Stimulated activated effector memory CD8-positive, alpha-beta T cell treated with anti-CD3 and anti-CD28 coated beads, Interleukin-12 subunit alpha, Interleukin-12 subunit beta, amount 100 ng/mL, for 72 hours (primary cell): ENCODE results near the gene PRSS33.

Experiments
- ATAC-seq: fragments of 150-1000 bp; cut with Tn5 transposase; 2 replicates; pipeline ENCODE4 v1.10.0; 2021
- DNase-seq, 2 donors: peaks; one replicate each; pipeline ENCODE4 v3.0.0; 2021 to 2022; ENCODE audit warnings: low spot score in 2 of 2
- H3K27ac Mint-ChIP-seq: one replicate; pipeline ENCODE4 v1.8.0; 2022; ENCODE audit warnings: mild to moderate bottlenecking, mixed read lengths
- H3K36me3 Mint-ChIP-seq: one replicate; pipeline ENCODE4 v1.8.0; 2022; ENCODE audit warnings: mild to moderate bottlenecking, mixed read lengths
- H3K4me1 Mint-ChIP-seq: one replicate; pipeline ENCODE4 v1.8.0; 2022; ENCODE audit warnings: mixed read lengths
- H3K4me3 Mint-ChIP-seq: one replicate; pipeline ENCODE4 v1.8.0; 2022; ENCODE audit warnings: mild to moderate bottlenecking, mixed read lengths
- H3K9me3 Mint-ChIP-seq: one replicate; pipeline ENCODE4 v1.8.0; 2022; ENCODE audit warnings: mixed read lengths

PRSS33 gene

GRCh38 chr16:2787406-2787805 is at the start of gene PRSS33:
Gene PRSS33 (minus strand): TSS chr16:2787560. CDS start chr16:2786547, 1,013 bp downstream.
- no peak for ATAC-seq
- Mint-ChIP-seq H3K9me3 (no peaks in the 10 kb centered on the region), H3K4me3 (peak within 1 kb of the TSS; percentile 82), H3K4me1 (peaks cover 24% of the 10 kb centered on the region), H3K36me3 (no peaks in the 10 kb centered on the region), H3K27ac (no peak within 1 kb of the TSS)
- no peak for DNase-seq

- no peak for ATAC-seq
- Mint-ChIP-seq H3K9me3 (no peaks in the 10 kb centered on the region), H3K27ac (peak overlapping the region; percentile 17), H3K4me3 (no peak overlapping the region), H3K36me3 (no peaks in the 10 kb centered on the region), H3K4me1 (peaks cover 50% of the 10 kb centered on the region)
- no peak for DNase-seq
Observed at GRCh38 chr16:2836646-2837508, 49.5 kb upstream of the PRSS33 start.

GRCh38 chr16:2835638-2836493 is 48.5 kb upstream of the PRSS33 start:
- Mint-ChIP-seq H3K9me3 (no peaks in the 10 kb centered on the region), H3K4me1 (peaks cover 41% of the 10 kb centered on the region), H3K4me3 (no peak overlapping the region), H3K27ac (no peak overlapping the region), H3K36me3 (no peaks in the 10 kb centered on the region)
- DNase-seq (no peak), ATAC-seq (no peak)

GRCh38 chr16:2834968-2835367 is 47.6 kb upstream of the PRSS33 start:
- H3K27ac Mint-ChIP-seq = no peak overlapping the region
- H3K4me1 Mint-ChIP-seq = peaks cover 32% of the 10 kb centered on the region
- no peaks in the 10 kb centered on the region for H3K9me3 Mint-ChIP-seq
- DNase-seq (no peak), ATAC-seq (no peak)
- no peak overlapping the region for H3K4me3 Mint-ChIP-seq
- H3K36me3 Mint-ChIP-seq = no peaks in the 10 kb centered on the region

- H3K27ac Mint-ChIP-seq = no peak overlapping the region
- ATAC-seq (no peak), DNase-seq (no peak)
- peaks cover 20% of the 10 kb centered on the region for H3K4me1 Mint-ChIP-seq
- no peaks in the 10 kb centered on the region for H3K9me3 Mint-ChIP-seq
- no peak overlapping the region for H3K4me3 Mint-ChIP-seq
- H3K36me3 Mint-ChIP-seq = no peaks in the 10 kb centered on the region
Observed at GRCh38 chr16:2833776-2834175, 46.4 kb upstream of the PRSS33 start.

DNA sequence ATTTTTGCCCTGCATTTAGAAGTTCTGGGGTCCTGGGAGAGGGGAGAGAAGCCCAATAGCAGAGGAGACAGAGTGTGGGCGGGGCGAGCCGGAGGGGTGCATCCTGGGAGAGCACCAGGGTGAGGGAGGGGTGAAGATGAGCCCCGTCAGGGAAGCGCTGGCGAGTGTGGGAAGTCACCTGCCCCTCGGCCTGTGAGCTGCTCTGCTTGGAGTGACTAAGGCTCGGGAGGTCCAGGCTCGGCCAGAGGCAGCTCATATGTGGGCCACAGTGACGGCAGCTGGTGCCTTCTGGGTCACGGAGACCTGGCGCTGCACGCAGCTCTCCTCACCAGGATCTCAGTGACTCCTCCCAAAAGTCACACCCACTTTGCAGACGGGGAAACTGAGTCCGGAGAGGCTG is 43.8 kb upstream of the PRSS33 start:
- H3K4me3 Mint-ChIP-seq = no peak overlapping the region
- no peaks in the 10 kb centered on the region for H3K9me3 Mint-ChIP-seq
- H3K4me1 Mint-ChIP-seq = no peaks in the 10 kb centered on the region
- H3K36me3 Mint-ChIP-seq = no peaks in the 10 kb centered on the region
- peak overlapping the region; percentile 65 for H3K27ac Mint-ChIP-seq
- no peak for ATAC-seq
- no peak for DNase-seq

DNA sequence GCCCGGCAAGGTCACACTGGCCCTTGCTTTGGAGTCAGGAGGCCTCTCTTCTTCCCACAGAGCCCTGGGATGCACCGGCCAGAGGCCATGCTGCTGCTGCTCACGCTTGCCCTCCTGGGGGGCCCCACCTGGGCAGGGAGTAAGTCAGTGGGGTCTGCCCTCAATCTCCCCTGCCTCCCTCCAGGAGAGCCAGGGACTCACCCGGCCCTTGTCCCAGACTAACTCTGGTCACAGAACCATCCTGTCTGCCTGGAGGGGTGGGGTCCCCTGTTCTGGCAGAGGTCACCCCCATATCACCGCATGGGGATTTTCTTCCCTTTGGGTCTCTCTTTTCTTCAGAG is 43.0 kb upstream of the PRSS33 start:
- DNase-seq (no peak), ATAC-seq (no peak)
- no peaks in the 10 kb centered on the region for H3K4me1 Mint-ChIP-seq
- H3K36me3 Mint-ChIP-seq = no peaks in the 10 kb centered on the region
- peak overlapping the region; percentile 65 for H3K27ac Mint-ChIP-seq
- no peaks in the 10 kb centered on the region for H3K9me3 Mint-ChIP-seq
- no peak overlapping the region for H3K4me3 Mint-ChIP-seq

DNA sequence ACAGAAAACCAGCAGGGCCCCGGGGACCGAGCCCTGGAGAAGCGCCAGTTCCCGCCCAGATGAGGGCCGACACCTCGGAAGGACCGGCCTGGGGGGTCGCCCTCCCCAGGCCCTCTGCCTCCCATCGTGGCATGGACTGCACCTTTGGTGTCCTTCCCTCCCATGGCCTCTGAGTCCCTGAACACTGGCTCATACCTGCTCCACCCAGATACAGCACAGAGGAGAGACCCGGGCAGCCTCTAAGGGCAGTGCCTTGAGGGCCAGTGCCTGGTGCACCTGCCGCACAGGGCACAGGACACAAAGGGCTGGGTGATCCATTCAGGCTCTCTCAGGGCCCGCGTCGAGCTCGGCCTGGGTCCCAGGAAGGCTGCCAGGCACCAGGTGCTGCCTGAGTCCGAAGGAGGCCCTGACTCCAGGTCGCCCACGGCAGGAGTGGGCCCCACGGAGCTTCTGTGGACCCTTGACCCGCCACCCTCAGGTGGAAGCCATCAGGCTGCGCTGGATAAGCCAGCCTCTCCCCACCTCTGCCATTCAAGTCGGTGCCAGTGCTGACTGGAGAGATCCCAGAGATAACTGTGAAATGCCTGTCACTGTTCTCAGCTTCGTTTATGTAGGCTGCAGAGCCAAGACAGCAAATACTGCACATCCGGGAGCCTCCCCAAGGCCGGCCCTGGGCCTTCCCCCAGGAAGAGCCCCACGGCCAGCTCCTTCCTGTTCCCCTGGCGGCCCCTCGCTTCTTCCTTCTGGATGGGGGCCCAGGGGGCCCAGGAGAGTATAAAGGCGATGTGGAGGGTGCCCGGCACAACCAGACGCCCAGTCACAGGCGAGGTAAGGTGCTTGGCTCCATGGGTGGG is 42.4 kb upstream of the PRSS33 start, which contains the start of gene ZG16B:
TSS of gene ZG16B (plus strand) at position 803 of the 854 bp plus-strand sequence. CDS start 139 bp downstream, outside the sequence.
- no peaks in the 10 kb centered on the region for H3K36me3 Mint-ChIP-seq
- no peaks in the 10 kb centered on the region for H3K9me3 Mint-ChIP-seq
- DNase-seq (no peak), ATAC-seq (peak; percentile 31)
- no peaks in the 10 kb centered on the region for H3K4me1 Mint-ChIP-seq
- no peak within 1 kb of the TSS for H3K4me3 Mint-ChIP-seq
- peak within 1 kb of the TSS; percentile 65 for H3K27ac Mint-ChIP-seq

DNA sequence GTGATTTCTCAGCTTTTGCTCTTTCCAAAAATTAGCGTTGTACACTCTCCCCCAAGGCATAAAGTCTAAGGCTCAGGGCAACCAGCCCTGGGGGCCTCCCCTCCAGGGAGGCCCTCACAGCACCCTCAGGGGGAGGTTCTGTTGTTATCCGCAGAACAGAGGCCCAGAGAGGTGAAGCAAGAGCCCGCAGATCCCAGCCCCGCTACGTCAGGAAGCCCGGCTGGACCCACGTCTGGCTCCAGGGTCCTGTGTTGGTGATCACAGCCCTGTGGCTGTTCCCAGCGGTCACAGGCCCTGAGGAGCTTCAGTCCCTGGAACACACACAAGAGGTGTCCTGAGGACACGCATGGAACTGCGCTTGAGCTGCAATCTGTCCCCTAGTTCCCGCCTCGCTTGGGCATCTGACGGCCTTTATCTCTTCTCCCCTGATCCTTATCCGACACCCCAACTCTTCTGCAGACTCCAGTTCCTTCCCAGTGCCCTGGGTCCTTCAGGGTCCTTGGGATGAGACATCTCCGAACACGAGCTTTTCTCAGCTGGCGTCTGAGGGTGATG is 41.6 kb upstream of the PRSS33 start:
- H3K36me3 Mint-ChIP-seq = no peaks in the 10 kb centered on the region
- no peaks in the 10 kb centered on the region for H3K9me3 Mint-ChIP-seq

DNA sequence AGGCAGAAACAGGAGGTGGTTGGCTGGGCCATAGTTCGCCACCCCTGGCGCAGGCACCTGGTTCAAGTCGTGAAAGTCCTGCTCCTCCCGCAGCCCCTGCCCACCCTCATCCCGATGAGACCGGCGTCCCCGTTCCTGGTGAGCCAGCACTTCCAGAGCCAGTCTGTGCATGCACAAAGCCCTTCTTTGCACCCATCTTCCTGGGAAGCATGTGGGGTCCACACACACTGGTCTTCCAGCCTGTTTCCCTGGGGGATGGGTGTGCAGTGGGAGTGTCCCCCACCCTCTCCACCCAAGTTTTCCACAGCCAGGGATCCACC is 41.1 kb upstream of the PRSS33 start:
- H3K36me3 Mint-ChIP-seq = no peaks in the 10 kb centered on the region
- H3K27ac Mint-ChIP-seq = no peak overlapping the region
- H3K9me3 Mint-ChIP-seq = no peaks in the 10 kb centered on the region
- ATAC-seq (no peak), DNase-seq (no peak)
- no peak overlapping the region for H3K4me3 Mint-ChIP-seq
- H3K4me1 Mint-ChIP-seq = no peaks in the 10 kb centered on the region

More for the DNA sequence above, 41.6 kb upstream of the PRSS33 start:
- Mint-ChIP-seq H3K4me3 (no peak overlapping the region), H3K4me1 (no peaks in the 10 kb centered on the region), H3K27ac (no peak overlapping the region)
- no peak for DNase-seq
- ATAC-seq = no peak

DNA sequence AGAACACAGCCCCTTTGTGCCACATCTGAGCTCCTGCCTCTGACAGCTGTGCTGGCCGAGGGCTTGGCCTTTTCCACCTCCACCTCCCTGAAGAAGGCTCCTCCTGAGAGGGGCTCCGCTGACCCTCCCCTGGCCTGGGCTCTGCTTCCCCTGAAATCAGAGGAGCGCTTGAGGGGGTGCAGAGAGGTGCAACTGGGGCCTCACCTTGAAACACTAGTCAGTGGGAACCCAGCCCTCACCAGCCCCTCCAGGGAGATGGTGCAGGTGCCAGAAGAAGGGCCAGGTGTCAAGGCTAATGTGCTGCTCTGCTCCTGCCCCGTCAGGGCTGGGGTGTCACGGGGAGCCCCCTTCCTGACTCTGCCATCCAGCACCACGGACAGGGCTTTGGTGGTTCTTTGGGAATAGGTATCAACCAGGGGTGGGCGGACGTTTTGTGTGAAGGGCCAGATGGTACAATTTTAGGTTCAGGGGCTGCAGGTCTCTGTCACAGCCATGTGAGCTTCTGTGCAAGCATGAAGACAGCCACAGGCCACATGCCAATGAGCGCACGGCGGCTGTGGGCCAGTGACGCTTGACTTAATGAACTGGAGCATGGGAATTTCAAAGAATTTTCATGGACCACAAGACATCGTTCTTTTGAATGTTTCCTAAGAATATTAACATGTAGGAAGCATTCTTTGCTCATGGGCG is 40.6 kb upstream of the PRSS33 start:
- ATAC-seq (no peak), DNase-seq (no peak)
- no peaks in the 10 kb centered on the region for H3K36me3 Mint-ChIP-seq
- H3K27ac Mint-ChIP-seq = no peak overlapping the region
- H3K4me3 Mint-ChIP-seq = no peak overlapping the region
- H3K4me1 Mint-ChIP-seq = no peaks in the 10 kb centered on the region
- no peaks in the 10 kb centered on the region for H3K9me3 Mint-ChIP-seq

GRCh38 chr16:2827374-2827791 is 40.0 kb upstream of the PRSS33 start:
- H3K36me3 Mint-ChIP-seq = no peaks in the 10 kb centered on the region
- DNase-seq (no peak), ATAC-seq (no peak)
- H3K4me3 Mint-ChIP-seq = no peak overlapping the region
- no peaks in the 10 kb centered on the region for H3K4me1 Mint-ChIP-seq
- H3K27ac Mint-ChIP-seq = no peak overlapping the region
- H3K9me3 Mint-ChIP-seq = no peaks in the 10 kb centered on the region

DNA sequence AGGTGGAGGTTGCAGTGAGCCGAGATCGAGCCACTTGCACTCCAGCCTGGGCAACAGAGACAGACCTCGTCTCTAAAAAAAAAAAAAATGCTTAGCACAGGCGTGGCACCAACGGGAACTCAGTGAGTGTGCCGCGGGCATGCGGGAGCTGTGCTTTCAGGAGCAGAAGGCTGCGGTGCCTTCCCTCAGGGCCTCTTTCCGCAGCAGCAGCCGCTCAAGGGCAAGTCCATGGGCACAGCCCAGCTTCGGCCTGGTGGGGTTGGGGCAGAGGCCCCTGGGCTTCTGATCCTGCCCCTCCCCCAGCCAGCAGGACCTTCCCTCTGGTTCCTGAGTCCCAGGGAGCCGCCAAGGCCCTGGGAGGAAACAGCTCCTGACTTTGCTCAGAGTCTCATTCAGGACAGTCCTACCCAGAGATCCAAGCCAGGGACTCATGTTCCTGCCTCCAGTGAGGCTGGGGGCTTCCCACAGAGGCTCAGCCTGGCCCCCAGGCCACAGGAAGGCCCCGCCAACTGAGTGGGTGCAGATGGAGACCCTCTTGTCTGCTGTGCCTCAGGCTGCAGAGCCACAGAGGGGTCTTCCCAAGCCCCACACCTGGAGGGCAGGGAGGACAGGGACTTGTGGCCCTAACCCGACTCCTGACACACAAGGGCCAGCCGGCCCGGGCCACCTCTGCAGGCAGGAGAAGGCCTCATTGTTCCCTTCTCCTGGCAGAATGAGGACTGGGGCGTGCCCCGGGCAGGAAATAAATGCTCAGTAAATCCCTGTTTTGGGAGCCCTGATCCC is 39.4 kb upstream of the PRSS33 start:
- DNase-seq (no peak), ATAC-seq (no peak)
- Mint-ChIP-seq H3K9me3 (no peaks in the 10 kb centered on the region), H3K4me3 (no peak overlapping the region), H3K36me3 (no peaks in the 10 kb centered on the region), H3K4me1 (no peaks in the 10 kb centered on the region), H3K27ac (no peak overlapping the region)

DNA sequence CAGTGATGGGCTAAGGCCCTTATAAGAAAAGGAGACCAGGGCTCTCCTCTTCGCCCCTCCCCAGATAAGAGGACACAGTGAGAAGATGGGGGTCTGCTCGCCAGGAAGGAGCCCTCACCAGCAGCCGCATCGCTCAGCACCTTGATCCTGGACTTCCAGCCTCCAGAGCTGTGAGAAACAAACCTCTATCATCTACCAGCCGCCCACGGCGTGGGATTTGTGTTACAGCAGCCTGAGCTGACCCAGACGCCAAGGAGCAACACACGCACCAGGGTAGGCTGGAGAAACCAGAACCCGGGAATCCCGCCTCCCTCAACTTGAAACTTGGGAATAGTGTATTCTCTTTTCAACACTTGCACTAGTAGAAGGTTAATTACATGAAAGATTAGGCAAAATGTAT is 38.5 kb upstream of the PRSS33 start:
- no peak overlapping the region for H3K4me3 Mint-ChIP-seq
- ATAC-seq (no peak), DNase-seq (no peak)
- no peaks in the 10 kb centered on the region for H3K36me3 Mint-ChIP-seq
- no peak overlapping the region for H3K27ac Mint-ChIP-seq
- H3K9me3 Mint-ChIP-seq = no peaks in the 10 kb centered on the region
- no peaks in the 10 kb centered on the region for H3K4me1 Mint-ChIP-seq
